ENCODE results near the gene CTNNA2.

CTNNA2 gene

GRCh38 chr2:80326214-80326613, 813.4 kb downstream of the CTNNA2 start:
- no peak for DNase-seq (ENCODE audit: low read depth in 2 of 2)

- DNase-seq (ENCODE audit: low read depth in 2 of 2): no peak
These were observed 814.0 kb downstream of the CTNNA2 start for GRCh38 chr2:80326861-80327260.

DNA sequence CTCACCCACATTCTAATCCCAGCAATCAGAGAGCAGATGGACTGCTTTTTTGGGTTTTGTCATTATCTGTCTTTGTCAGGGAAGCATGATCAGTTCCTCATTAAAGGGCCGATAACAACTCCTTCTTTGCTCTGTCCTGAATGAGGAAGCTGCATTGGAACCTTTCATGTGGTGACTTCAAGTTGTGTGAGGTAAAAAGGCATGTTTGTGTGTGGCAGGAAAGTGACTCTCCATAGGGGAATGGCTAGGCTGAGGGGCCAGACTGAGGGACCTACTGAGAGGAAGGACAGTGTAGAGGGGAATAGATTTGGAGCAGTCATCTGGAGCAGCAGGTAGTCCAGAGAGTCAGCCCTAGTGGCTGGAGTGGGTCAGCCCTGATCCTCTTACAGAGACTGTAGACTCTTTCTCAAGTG, 815.3 kb downstream of the CTNNA2 start:
- DNase-seq (ENCODE audit: low read depth in 2 of 2): no peak

DNA sequence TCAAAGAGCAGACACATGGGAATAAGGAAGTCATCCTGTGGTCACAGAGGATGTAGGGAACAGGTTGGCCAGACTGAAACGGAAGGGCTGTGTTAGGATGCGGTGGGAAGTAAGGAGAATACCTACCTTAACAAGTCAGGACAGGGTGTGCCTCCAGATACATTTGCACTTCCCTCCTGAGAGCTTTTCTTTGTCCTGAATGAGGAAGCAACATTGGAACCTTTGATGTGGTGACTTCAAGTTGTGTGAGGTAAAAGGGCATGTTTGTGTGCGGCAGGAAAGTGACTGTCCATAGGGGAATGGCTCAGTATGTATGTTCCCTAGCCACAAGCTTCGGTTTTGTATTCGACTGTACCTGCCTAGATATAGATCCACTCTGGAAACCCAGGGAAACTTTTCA, 816.6 kb downstream of the CTNNA2 start:
- no peak for DNase-seq (ENCODE audit: low read depth in 2 of 2)

GRCh38 chr2:80330527-80331450, 817.9 kb downstream of the CTNNA2 start:
- no peak for DNase-seq (ENCODE audit: low read depth in 2 of 2)

GRCh38 chr2:80333886-80334285, 821.0 kb downstream of the CTNNA2 start:
- DNase-seq (ENCODE audit: low read depth in 2 of 2): no peak

- DNase-seq (ENCODE audit: low read depth in 2 of 2): no peak
These were observed 822.6 kb downstream of the CTNNA2 start for GRCh38 chr2:80335411-80335810.

- no peak for DNase-seq (ENCODE audit: low read depth in 2 of 2)
These were observed 825.9 kb downstream of the CTNNA2 start for GRCh38 chr2:80338794-80339193.

DNA sequence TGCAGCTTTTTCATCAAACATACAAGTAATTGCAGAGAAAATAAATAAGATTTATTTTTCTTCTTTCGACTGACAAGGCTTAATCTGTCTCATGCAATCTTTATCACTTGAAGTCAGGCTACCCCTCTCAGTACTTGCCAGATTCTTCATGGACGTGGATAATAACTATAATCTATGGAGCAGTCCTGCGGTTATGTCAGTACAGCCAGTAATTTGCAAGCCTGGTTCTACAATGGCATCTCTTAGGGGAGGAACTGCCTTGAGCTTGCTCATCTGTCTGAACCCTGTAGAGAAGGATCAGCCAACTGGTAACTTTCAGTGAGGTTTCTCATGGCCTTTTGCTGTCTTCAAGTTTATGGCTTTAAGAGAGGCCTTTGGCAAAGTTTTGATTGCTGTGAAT, 827.2 kb downstream of the CTNNA2 start:
- no peak for DNase-seq (ENCODE audit: low read depth in 2 of 2)

- no peak for DNase-seq (ENCODE audit: low read depth in 2 of 2)
These were observed 835.2 kb downstream of the CTNNA2 start for GRCh38 chr2:80348078-80348477.

GRCh38 chr2:80348953-80349352, 836.1 kb downstream of the CTNNA2 start:
- no peak for DNase-seq (ENCODE audit: low read depth in 2 of 2)

- no peak for DNase-seq (ENCODE audit: low read depth in 2 of 2)
These were observed 838.4 kb downstream of the CTNNA2 start for GRCh38 chr2:80351231-80351630.

DNA sequence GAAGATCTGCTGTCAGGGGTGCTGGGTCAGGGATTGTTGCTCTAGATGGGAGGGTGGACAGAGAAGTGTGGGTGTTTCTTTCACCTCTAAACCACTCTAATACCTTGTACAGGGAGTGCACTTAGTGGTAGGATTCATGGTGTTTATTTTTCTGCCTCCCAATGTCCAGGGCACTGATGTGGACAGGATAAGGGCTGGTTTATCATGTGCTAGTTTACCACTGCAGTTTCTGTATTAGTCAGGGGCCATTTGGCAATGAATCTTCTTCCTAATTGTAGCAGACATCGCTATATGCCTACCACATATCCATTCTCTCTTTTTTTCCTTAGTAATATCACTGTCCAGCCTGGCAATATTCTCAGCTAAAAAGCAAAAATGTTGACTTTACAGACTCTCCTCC, 842.0 kb downstream of the CTNNA2 start:
- no peak for DNase-seq (ENCODE audit: low read depth in 2 of 2)

- no peak for DNase-seq (ENCODE audit: low read depth in 2 of 2)
These were observed 849.1 kb downstream of the CTNNA2 start for GRCh38 chr2:80361904-80362303.

DNA sequence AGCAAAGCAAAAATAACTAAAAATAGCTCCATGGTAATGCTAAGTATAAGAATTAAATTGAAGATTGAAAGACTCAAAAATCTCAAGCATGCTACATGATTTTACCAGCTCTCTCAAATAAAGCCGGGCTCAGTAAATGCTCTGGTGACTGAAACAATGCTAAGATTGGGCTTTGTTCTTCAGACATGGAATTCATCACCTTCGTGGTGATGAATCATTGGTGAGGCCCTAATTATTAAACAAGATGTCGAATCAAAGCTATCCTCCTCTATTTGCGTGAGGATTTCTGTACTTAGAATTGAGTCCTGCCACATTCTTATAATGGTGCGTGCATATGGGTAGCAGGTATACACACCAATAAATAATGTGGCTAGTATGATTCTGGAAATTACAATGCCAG, 850.5 kb downstream of the CTNNA2 start:
- no peak for DNase-seq (ENCODE audit: low read depth in 2 of 2)

DNA sequence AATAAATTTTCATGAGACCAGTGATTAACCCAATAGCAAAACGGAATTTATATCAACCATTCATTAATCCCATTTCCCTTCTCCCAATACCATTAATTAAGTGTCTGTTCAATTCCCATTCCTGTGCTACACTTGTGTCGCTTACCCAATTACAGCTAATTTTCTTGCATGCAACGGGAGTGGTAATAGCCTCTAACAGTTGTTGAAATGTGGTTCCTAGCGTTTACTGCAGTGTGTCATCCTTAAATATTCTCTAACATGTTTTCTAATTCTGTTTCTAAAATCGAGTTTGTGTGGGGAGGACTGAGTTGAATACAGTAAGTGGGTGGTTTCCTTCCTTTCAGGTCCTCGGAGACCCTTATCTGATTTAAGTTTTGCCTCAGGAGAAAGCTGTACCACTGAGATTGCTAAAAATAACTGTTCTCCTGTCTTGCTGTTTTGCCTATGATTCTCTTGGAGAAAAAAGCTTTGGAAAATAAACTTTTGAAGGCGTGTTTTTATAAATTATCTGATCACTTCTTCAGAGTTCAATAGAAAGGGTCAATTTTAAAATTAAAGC, 851.0 kb downstream of the CTNNA2 start:
- no peak for DNase-seq (ENCODE audit: low read depth in 2 of 2)

GRCh38 chr2:80364524-80365212, 851.8 kb downstream of the CTNNA2 start:
- no peak for DNase-seq (ENCODE audit: low read depth in 2 of 2)

- no peak for DNase-seq (ENCODE audit: low read depth in 2 of 2)
These were observed 852.9 kb downstream of the CTNNA2 start for GRCh38 chr2:80365762-80366161.

DNA sequence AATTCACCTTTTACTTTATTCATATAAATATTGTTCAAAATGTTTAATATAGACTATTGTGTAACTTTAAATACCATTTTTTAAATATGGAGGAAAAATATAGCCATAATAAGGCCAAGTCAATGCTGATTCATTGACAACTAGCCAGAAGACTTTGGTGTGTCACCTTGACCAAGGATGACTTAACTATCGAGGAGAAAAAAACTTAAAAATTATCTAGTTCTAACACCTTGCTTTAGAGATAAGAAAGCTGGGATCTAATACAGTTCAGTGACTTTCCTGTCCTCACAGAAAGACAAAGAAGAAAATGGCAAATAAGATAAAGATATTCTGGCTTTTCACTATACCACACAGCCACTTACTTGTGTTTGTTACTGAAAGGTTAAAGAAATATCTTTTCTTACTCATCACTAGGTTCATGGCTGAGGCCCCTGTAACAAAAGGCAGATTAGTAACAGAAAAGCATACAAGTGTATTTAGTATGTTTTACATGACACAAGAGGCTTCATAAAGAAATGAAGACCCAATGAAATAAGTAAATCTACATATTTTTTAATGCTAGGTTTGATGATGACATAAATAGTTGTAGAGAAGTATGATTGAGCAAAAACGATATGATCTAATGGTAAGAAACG, 857.6 kb downstream of the CTNNA2 start:
- DNase-seq (ENCODE audit: low read depth in 2 of 2): no peak

DNA sequence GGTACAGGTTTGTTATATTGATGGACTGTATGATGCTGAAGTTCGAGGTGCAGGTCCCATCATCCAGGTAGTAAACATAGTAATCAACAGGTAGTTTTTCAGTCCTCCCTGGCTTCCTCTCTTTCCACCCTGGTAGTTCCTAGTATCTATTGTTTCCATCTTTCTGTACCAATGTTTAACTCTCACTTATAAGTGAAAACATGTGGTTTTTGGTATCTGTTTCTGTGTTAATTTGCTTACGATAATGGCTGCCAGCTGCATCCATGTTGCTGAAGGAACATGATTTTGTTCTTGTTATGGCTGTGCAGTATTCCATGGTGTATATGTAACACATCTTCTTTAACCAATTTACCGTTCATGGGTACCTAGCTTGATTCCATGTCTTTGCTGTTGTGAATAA, 861.3 kb downstream of the CTNNA2 start:
- no peak for DNase-seq (ENCODE audit: low read depth in 2 of 2)

DNA sequence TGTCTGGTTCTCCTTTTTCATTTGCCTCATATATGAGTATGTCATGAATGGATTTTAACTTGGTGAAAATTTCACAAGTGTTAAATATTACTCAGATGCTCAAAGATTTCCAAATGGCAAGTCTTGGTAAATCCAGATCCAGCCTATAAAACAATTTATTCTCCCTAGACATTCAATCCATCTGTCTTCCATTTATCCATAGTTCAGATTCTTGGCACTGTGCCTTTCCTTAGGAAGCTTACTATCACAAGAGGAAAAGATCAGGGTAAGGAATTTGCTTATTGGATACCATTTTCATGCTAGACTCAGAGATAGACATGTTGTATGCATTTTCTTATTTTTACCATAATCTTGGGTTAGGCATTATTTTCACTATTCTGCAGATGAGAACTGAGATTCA, 864.2 kb downstream of the CTNNA2 start:
- no peak for DNase-seq (ENCODE audit: low read depth in 2 of 2)

DNA sequence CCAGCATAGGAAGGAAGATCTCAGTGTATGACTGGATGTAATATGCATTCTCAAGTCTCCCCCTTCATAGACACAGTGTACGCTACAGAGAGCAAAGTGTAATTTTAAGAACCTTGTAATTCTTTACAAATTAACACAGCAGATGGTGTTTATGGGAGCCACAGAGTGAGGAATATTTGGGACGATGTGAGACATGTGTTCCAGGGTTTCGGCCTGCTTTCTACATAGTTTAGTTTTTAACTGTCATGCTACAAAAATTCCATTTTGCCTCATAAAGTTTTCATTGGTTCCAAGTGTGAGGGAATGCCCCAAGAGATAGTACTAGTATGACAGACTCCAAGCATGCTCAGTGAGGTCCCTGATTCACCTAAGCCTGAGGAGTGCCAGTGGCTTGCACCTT, 867.9 kb downstream of the CTNNA2 start:
- DNase-seq (ENCODE audit: low read depth in 2 of 2): no peak
